Measurements from ENCODE around the gene CTDSP2. TPM values are rescaled to one million over a fixed set of nuclear protein-coding genes. Genes with fewer than 3 reads are reported as not detected.

Gene CTDSP2
- total RNA-seq, 1 experiment from 2014 or later = 82.7 TPM

- ChIA-PET RAD21 (ENCODE audit: low non-redundant PET in 1 of 2, low total read pairs in 2 of 2, uncharacterized antibody in 2 of 2, unreplicated experiment in 2 of 2) (no interaction called here), POLR2A (no interaction called here), CTCF (no interaction called here)
- H2AFZ ChIP-seq (ENCODE audit: low read depth, low read length, poor library complexity, severe bottlenecking) = no peak overlapping the region
- no peak overlapping the region for H3K9ac ChIP-seq (ENCODE audit: low read length)
- ATAC-seq = no peak
- no peaks in the 10 kb centered on the region for H3K9me2 ChIP-seq (ENCODE audit: insufficient read depth)
- no peaks in the 10 kb centered on the region for H3K9me3 ChIP-seq (ENCODE audit: control insufficient read depth in 1 of 2, insufficient read depth in 1 of 2, low read depth in 1 of 2, low read length in 2 of 2)
- no peak overlapping the region for H3K4me3 ChIP-seq (replicated peaks in 1 of 2; ENCODE audit: low read depth in 1 of 2, low read length in 2 of 2)
- no peaks in the 10 kb centered on the region for H3K27me3 ChIP-seq (ENCODE audit: insufficient read depth, low read length)
- no peaks in the 10 kb centered on the region for H4K20me1 ChIP-seq (ENCODE audit: insufficient read depth)
- H3K4me2 ChIP-seq (ENCODE audit: low read length) = no peak overlapping the region
- no peak for DNase-seq (ENCODE audit: low read depth, low spot score)
- H3K27ac ChIP-seq (ENCODE audit: low read depth, low read length) = no peak overlapping the region
- no TSS peak for BruUV-seq (replicated peaks)
- TF ChIP-seq SIN3A (IDR thresholded peaks at IDR 0.05; ENCODE audit: low read depth) (no peak), CBX3 (IDR thresholded peaks at IDR 0.05; ENCODE audit: low read depth) (no peak), CTCF (IDR thresholded peaks at IDR 0.05 in 2 of 3, conservative IDR thresholded peaks at IDR 0.05 in 1 of 3; ENCODE audit: borderline replicate concordance in 1 of 3, insufficient read depth in 1 of 3, low read depth in 2 of 3, low read length in 2 of 3) (no peak), POLR2A (IDR thresholded peaks at IDR 0.05; ENCODE audit: borderline replicate concordance, extremely low read depth, insufficient read depth, insufficient read length) (no peak), EZH2phosphoT487 (IDR thresholded peaks at IDR 0.05; ENCODE audit: borderline replicate concordance) (no peak), CEBPB (IDR thresholded peaks at IDR 0.05; ENCODE audit: low read depth) (no peak), ZFX (IDR thresholded peaks at IDR 0.05) (no peak), TCF7L2 (IDR thresholded peaks at IDR 0.05; ENCODE audit: borderline replicate concordance, extremely low read depth, insufficient read depth, insufficient read length) (no peak), ELF1 (IDR thresholded peaks at IDR 0.05; ENCODE audit: borderline replicate concordance, low read depth) (no peak), ZBTB33 (IDR thresholded peaks at IDR 0.05; ENCODE audit: extremely low read depth, insufficient replicate concordance, low read length) (no peak), SRF (IDR thresholded peaks at IDR 0.05; ENCODE audit: low read depth) (no peak), REST (IDR thresholded peaks at IDR 0.05; ENCODE audit: low read depth) (no peak), RAD21 (IDR thresholded peaks at IDR 0.05; ENCODE audit: low read depth) (no peak), POLR2AphosphoS5 (IDR thresholded peaks at IDR 0.05; ENCODE audit: low read depth, low read length) (no peak), YY1 (IDR thresholded peaks at IDR 0.05; ENCODE audit: extremely low read depth, insufficient replicate concordance, low read depth, low read length) (no peak), MAX (IDR thresholded peaks at IDR 0.05) (no peak), FOSL1 (IDR thresholded peaks at IDR 0.05; ENCODE audit: low read depth) (no peak), EGR1 (IDR thresholded peaks at IDR 0.05; ENCODE audit: low read depth) (no peak)
- H3K36me3 ChIP-seq (ENCODE audit: control insufficient read depth in 1 of 2, insufficient read depth in 2 of 2, low read length in 2 of 2) = no peaks in the 10 kb centered on the region; a peak in 1 of 4 replicates
- peaks cover 15% of the 10 kb centered on the region for H3K79me2 ChIP-seq (ENCODE audit: insufficient read depth, low read length)
- peaks cover 5 to 9% of the 10 kb centered on the region in 2 experiments; a peak in 3 of 4 replicates for H3K4me1 ChIP-seq (ENCODE audit: control insufficient read depth in 1 of 2, insufficient read depth in 2 of 2, low read length in 2 of 2)
- intact Hi-C loops (cut with micrococcal nuclease) = no loop called here
Observed at GRCh38 chr12:57776247-57776587, 70.3 kb downstream of the CTDSP2 start.

Measured in HCT116 (cell line).